Fibroblast of pulmonary artery (primary cell): ENCODE measurements around the gene ING4.
A peak's percentile ranks its signal among the peaks of the same experiment; 100 is the strongest.

Experiments used
- DNase-seq: peaks from one replicate; pipeline ENCODE4 v3.0.0-alpha.2; 2010; ENCODE audit warnings: low read depth
- H3K4me3 ChIP-seq: replicated peaks from 2 replicates; pipeline ENCODE4 v1.5.1; 2011; ENCODE audit warnings: low read depth, mild to moderate bottlenecking, control low read depth, low read length, moderate library complexity
- CTCF ChIP-seq: IDR thresholded peaks from 2 replicates; pipeline ENCODE4 v1.5.1; 2011; ENCODE audit warnings: mild to moderate bottlenecking, control low read depth, low read length, inconsistent platforms; ENCODE audit errors: missing control alignments

Gene ING4

DNA sequence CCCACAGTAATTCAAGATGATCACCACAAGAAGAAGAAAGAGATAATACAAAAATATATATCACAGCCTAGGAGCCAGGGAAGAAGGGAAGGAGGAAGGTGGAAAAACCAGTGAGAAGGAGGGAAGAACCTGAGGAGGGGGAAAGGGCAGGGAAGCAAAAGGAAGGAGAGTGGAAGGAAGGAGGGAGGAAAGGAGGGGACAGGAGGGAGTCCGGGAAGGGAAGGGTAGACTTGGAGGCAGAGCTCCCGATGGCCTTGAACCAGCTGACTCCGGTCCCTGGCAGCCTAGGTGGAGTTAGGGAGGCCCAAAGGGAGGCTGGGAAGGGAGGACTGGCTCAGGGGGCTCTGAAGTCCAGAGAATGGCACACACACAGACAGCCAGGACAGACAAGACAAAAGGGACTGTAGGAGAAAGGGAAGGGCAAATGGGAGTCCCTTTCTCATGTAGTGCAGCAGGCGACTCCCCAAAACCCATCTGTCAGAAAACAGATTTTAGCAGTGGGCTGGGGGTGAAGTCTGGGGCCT lies 31.0 kb upstream of the ING4 start:
- no peak for DNase-seq
- no peak overlapping the region for H3K4me3 ChIP-seq
- no peak for TF ChIP-seq CTCF

DNA sequence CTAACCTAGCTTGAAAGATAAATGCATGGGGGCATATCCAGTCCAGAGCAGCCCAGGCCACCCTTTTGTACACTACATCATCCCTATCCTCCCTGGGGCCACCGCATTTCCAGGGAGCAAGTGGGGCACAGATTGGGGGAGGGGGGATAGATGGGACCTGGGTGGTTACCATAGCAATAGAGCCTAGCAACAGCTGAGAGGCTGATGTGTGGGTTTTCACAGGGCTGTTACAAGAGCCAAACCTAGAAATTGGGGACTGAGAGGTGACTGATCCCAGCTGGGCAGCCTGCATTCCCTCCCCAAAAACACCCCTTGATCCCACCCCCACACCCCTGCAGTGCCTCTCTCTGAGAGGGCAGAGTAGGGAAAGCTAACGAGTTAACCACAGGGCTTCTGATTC lies 30.0 kb upstream of the ING4 start:
- TF ChIP-seq CTCF: no peak
- no peak for DNase-seq
- no peak overlapping the region for H3K4me3 ChIP-seq

- peak; percentile 15 for DNase-seq
- H3K4me3 ChIP-seq: no peak overlapping the region
- TF ChIP-seq CTCF: no peak
Observed at GRCh38 chr12:6691473-6691872, 28.6 kb upstream of the ING4 start.

GRCh38 chr12:6688999-6689882 lies 26.3 kb upstream of the ING4 start, which contains the start of gene ZNF384:
Gene ZNF384 (minus strand): TSS chr12:6689375. CDS start chr12:6679520, 9,855 bp downstream.
- peak; percentile 99 for DNase-seq

DNA sequence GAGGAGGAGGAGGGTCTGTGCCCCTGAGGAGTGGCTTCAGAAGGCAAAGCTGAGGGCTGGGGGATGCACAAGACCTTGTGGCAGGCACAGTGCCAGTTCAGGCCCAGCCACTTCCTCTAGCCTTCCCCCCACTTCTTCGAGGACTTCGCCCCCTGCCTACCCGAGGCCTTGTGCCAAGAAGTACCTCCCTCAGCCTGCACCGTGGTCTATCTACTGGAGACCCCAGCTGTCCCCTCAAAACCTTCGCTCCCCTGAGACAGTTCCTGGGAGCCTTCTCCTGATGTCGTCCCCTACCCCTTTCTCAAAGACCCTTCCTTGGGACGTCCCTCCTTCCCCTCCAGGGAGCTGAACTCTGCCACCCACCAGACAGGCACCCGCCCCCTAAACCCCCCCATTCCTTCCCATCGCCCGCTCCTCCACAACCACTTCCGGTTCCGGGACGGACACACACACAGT lies 25.7 kb upstream of the ING4 start:
- no peak for DNase-seq
- peak overlapping the region; percentile 78 for H3K4me3 ChIP-seq
- no peak for TF ChIP-seq CTCF

More at GRCh38 chr12:6688999-6689882, 26.3 kb upstream of the ING4 start, which contains the start of gene ZNF384:
- no peak for TF ChIP-seq CTCF
- peak within 1 kb of the TSS; percentile 78 for H3K4me3 ChIP-seq

- no peak for TF ChIP-seq CTCF
- no peak overlapping the region for H3K4me3 ChIP-seq
- no peak for DNase-seq
Observed at GRCh38 chr12:6685814-6686213, 22.9 kb upstream of the ING4 start.
